Measurements from ENCODE around the gene C1orf53.
"Not testable (repeated sequence)": the region's sequence is repeated elsewhere in the genome, so short reads cannot be mapped to it uniquely, and the experiment has no call there.

Gene C1orf53

GRCh38 chr1:197902454-197903195, at the start of gene C1orf53:
TSS of gene C1orf53 (plus strand) at chr1:197902630. CDS start at chr1:197902650, 20 bp downstream.
- TF ChIP-seq, protein P1, sequence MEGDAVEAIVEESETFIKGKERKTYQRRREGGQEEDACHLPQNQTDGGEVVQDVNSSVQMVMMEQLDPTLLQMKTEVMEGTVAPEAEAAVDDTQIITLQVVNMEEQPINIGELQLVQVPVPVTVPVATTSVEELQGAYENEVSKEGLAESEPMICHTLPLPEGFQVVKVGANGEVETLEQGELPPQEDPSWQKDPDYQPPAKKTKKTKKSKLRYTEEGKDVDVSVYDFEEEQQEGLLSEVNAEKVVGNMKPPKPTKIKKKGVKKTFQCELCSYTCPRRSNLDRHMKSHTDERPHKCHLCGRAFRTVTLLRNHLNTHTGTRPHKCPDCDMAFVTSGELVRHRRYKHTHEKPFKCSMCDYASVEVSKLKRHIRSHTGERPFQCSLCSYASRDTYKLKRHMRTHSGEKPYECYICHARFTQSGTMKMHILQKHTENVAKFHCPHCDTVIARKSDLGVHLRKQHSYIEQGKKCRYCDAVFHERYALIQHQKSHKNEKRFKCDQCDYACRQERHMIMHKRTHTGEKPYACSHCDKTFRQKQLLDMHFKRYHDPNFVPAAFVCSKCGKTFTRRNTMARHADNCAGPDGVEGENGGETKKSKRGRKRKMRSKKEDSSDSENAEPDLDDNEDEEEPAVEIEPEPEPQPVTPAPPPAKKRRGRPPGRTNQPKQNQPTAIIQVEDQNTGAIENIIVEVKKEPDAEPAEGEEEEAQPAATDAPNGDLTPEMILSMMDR (IDR thresholded peaks at IDR 0.05; ENCODE audit: control insufficient read depth, insufficient read depth, low read depth, low read length, missing control alignments): no peak
- peak within 1 kb of the TSS; percentile 59 for H3K4me3 ChIP-seq (ENCODE audit: control insufficient read depth, low read depth, low read length)
- peak; percentile 63 for DNase-seq (ENCODE audit: low read depth)

DNA sequence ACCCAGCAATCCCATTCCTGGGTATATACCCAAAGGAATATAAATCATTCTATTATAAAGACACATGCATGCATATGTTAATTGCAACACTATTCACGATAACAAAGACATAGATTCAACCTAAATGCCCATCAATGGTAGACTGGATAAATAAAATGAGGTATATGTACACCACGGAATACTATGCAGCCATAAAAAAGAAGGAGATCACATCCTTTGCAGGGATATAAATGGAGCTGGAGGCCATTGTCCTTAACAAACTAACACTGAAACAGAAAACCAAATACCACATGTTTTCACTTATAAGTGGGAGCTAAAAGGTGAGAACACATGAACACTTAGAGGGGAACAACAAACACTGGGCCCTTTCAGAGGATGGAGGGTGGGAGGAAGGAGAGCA, 46.7 kb upstream of the C1orf53 start:
- DNase-seq (ENCODE audit: low read depth); H3K4me3 ChIP-seq (ENCODE audit: control insufficient read depth, low read depth, low read length): not testable (repeated sequence)

DNA sequence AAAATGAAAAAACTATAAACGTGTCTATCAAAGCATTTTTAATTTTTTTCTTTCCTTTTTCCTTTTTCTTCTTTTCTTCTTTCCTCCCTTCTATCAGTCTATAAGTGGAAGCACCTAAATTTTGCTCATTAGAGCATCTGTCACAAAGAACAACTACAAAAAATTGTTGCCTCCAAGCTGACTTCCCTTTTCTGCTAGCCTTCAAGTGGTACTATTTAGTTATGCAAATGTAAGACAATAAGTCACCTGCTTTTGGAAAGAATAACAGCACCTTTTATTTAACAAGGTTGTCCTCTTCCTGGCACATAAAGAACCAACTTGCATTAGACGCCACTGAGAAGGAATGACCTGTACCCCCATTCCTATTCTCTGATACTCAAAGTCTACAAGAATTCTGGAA, 45.0 kb upstream of the C1orf53 start:
- DNase-seq (ENCODE audit: low read depth): no peak
- TF ChIP-seq, protein P1 (IDR thresholded peaks at IDR 0.05; ENCODE audit: control insufficient read depth, insufficient read depth, low read depth, low read length, missing control alignments): no peak
- no peak overlapping the region for H3K4me3 ChIP-seq (ENCODE audit: control insufficient read depth, low read depth, low read length)

GRCh38 chr1:197859024-197859423, 43.4 kb upstream of the C1orf53 start:
- DNase-seq (ENCODE audit: low read depth): no peak

GRCh38 chr1:197862221-197862620, 40.2 kb upstream of the C1orf53 start:
- TF ChIP-seq, protein P1 (IDR thresholded peaks at IDR 0.05; ENCODE audit: control insufficient read depth, insufficient read depth, low read depth, low read length, missing control alignments): no peak
- H3K4me3 ChIP-seq (ENCODE audit: control insufficient read depth, low read depth, low read length): no peak overlapping the region
- DNase-seq (ENCODE audit: low read depth): peak; percentile 3

More at GRCh38 chr1:197859024-197859423, 43.4 kb upstream of the C1orf53 start:
- TF ChIP-seq, protein P1 (IDR thresholded peaks at IDR 0.05; ENCODE audit: control insufficient read depth, insufficient read depth, low read depth, low read length, missing control alignments): no peak
- no peak overlapping the region for H3K4me3 ChIP-seq (ENCODE audit: control insufficient read depth, low read depth, low read length)

GRCh38 chr1:197862671-197863070, 39.8 kb upstream of the C1orf53 start:
- no peak for DNase-seq (ENCODE audit: low read depth)
- TF ChIP-seq, protein P1 (IDR thresholded peaks at IDR 0.05; ENCODE audit: control insufficient read depth, insufficient read depth, low read depth, low read length, missing control alignments): no peak
- no peak overlapping the region for H3K4me3 ChIP-seq (ENCODE audit: control insufficient read depth, low read depth, low read length)

DNA sequence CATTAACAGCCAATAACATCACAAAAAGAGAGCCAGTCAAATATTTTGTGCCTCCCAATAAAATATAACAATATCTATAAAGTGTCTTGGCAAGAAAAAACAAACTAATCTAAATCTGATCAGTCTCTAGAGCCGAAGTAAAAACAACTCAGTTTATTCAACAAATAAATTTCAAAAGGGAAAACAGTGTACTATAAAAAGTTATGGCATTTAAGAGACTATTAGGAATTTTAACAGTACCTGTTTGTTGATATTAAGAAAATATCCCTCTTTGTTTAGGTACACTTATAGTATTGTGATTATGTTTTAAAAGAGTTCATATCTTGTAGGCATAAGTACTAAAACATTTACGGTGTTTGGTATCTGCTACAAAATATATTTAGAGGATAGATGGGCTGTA, 36.6 kb upstream of the C1orf53 start:
- DNase-seq (ENCODE audit: low read depth): no peak
- TF ChIP-seq, protein P1 (IDR thresholded peaks at IDR 0.05; ENCODE audit: control insufficient read depth, insufficient read depth, low read depth, low read length, missing control alignments): no peak
- no peak overlapping the region for H3K4me3 ChIP-seq (ENCODE audit: control insufficient read depth, low read depth, low read length)

All from AG09309 (cell line).